ENCODE data around the gene STX8.

STX8 gene

GRCh38 chr17:9286434-9286833 is 289.2 kb downstream of the STX8 start:
- Histone ChIP-seq H3K36me3 (ENCODE audit: insufficient read depth, low read length) (no peaks in the 10 kb centered on the region), H3K9ac (ENCODE audit: low read depth, low read length) (no peak overlapping the region), H3K4me3 (ENCODE audit: low read length) (no peak overlapping the region), H3K4me1 (ENCODE audit: control insufficient read depth, insufficient read depth, low read length) (peaks cover 6% of the 10 kb centered on the region), H3K9me3 (replicated peaks; ENCODE audit: low read length) (no peaks in the 10 kb centered on the region), H3K4me2 (ENCODE audit: low read length) (peak overlapping the region; percentile 39), H3K27me3 (ENCODE audit: control insufficient read depth, insufficient read depth, low read length) (no peaks in the 10 kb centered on the region)

- peaks cover 6% of the 10 kb centered on the region for H3K4me1 ChIP-seq (ENCODE audit: control insufficient read depth, insufficient read depth, low read length)
- no peak overlapping the region for H3K4me3 ChIP-seq (ENCODE audit: low read length)
- no peaks in the 10 kb centered on the region for H3K27me3 ChIP-seq (ENCODE audit: control insufficient read depth, insufficient read depth, low read length)
- no peaks in the 10 kb centered on the region for H3K36me3 ChIP-seq (ENCODE audit: insufficient read depth, low read length)
- no peak overlapping the region for H3K9ac ChIP-seq (ENCODE audit: low read depth, low read length)
- no peaks in the 10 kb centered on the region for H3K9me3 ChIP-seq (replicated peaks; ENCODE audit: low read length)
- peak overlapping the region; percentile 39 for H3K4me2 ChIP-seq (ENCODE audit: low read length)
Measured at GRCh38 chr17:9285602-9286427, 289.8 kb downstream of the STX8 start.

- no peaks in the 10 kb centered on the region for H3K27me3 ChIP-seq (ENCODE audit: control insufficient read depth, insufficient read depth, low read length)
- H3K4me2 ChIP-seq (ENCODE audit: low read length): no peak overlapping the region
- no peaks in the 10 kb centered on the region for H3K36me3 ChIP-seq (ENCODE audit: insufficient read depth, low read length)
- H3K4me1 ChIP-seq (ENCODE audit: control insufficient read depth, insufficient read depth, low read length): peaks cover 3% of the 10 kb centered on the region
- H3K9me3 ChIP-seq (replicated peaks; ENCODE audit: low read length): no peaks in the 10 kb centered on the region
- no peak overlapping the region for H3K4me3 ChIP-seq (ENCODE audit: low read length)
- H3K9ac ChIP-seq (ENCODE audit: low read depth, low read length): no peak overlapping the region
Measured at GRCh38 chr17:9284884-9285283, 290.7 kb downstream of the STX8 start.

- H3K36me3 ChIP-seq (ENCODE audit: insufficient read depth, low read length): no peaks in the 10 kb centered on the region
- H3K9me3 ChIP-seq (replicated peaks; ENCODE audit: low read length): no peaks in the 10 kb centered on the region
- H3K4me2 ChIP-seq (ENCODE audit: low read length): no peak overlapping the region
- H3K4me1 ChIP-seq (ENCODE audit: control insufficient read depth, insufficient read depth, low read length): no peaks in the 10 kb centered on the region
- H3K9ac ChIP-seq (ENCODE audit: low read depth, low read length): no peak overlapping the region
- H3K4me3 ChIP-seq (ENCODE audit: low read length): no peak overlapping the region
- no peaks in the 10 kb centered on the region for H3K27me3 ChIP-seq (ENCODE audit: control insufficient read depth, insufficient read depth, low read length)
Measured at GRCh38 chr17:9283909-9284308, 291.7 kb downstream of the STX8 start.

GRCh38 chr17:9279893-9280292 is 295.7 kb downstream of the STX8 start:
- no peaks in the 10 kb centered on the region for H3K9me3 ChIP-seq (replicated peaks; ENCODE audit: low read length)

GRCh38 chr17:9274973-9275372 is 300.6 kb downstream of the STX8 start:
- no peak overlapping the region for H3K4me3 ChIP-seq (ENCODE audit: low read length)
- peaks cover 9% of the 10 kb centered on the region for H3K4me1 ChIP-seq (ENCODE audit: control insufficient read depth, insufficient read depth, low read length)
- H3K36me3 ChIP-seq (ENCODE audit: insufficient read depth, low read length): no peaks in the 10 kb centered on the region
- H3K4me2 ChIP-seq (ENCODE audit: low read length): no peak overlapping the region
- no peak overlapping the region for H3K9ac ChIP-seq (ENCODE audit: low read depth, low read length)
- no peaks in the 10 kb centered on the region for H3K9me3 ChIP-seq (replicated peaks; ENCODE audit: low read length)
- no peaks in the 10 kb centered on the region for H3K27me3 ChIP-seq (ENCODE audit: control insufficient read depth, insufficient read depth, low read length)

More at GRCh38 chr17:9279893-9280292, 295.7 kb downstream of the STX8 start:
- Histone ChIP-seq H3K27me3 (ENCODE audit: control insufficient read depth, insufficient read depth, low read length) (no peaks in the 10 kb centered on the region), H3K4me1 (ENCODE audit: control insufficient read depth, insufficient read depth, low read length) (no peaks in the 10 kb centered on the region), H3K4me3 (ENCODE audit: low read length) (no peak overlapping the region), H3K36me3 (ENCODE audit: insufficient read depth, low read length) (no peaks in the 10 kb centered on the region), H3K4me2 (ENCODE audit: low read length) (no peak overlapping the region), H3K9ac (ENCODE audit: low read depth, low read length) (no peak overlapping the region)

- H3K4me3 ChIP-seq (ENCODE audit: low read length): no peak overlapping the region
Measured at GRCh38 chr17:9273428-9274391, 301.9 kb downstream of the STX8 start.

GRCh38 chr17:9272501-9273200 is 303.0 kb downstream of the STX8 start:
- no peaks in the 10 kb centered on the region for H3K36me3 ChIP-seq (ENCODE audit: insufficient read depth, low read length)
- no peak overlapping the region for H3K4me2 ChIP-seq (ENCODE audit: low read length)
- no peak overlapping the region for H3K4me3 ChIP-seq (ENCODE audit: low read length)
- H3K27me3 ChIP-seq (ENCODE audit: control insufficient read depth, insufficient read depth, low read length): no peaks in the 10 kb centered on the region
- H3K9me3 ChIP-seq (replicated peaks; ENCODE audit: low read length): no peaks in the 10 kb centered on the region
- H3K9ac ChIP-seq (ENCODE audit: low read depth, low read length): no peak overlapping the region
- peaks cover 9% of the 10 kb centered on the region for H3K4me1 ChIP-seq (ENCODE audit: control insufficient read depth, insufficient read depth, low read length)

More at GRCh38 chr17:9273428-9274391, 301.9 kb downstream of the STX8 start:
- H3K9ac ChIP-seq (ENCODE audit: low read depth, low read length): no peak overlapping the region
- H3K4me2 ChIP-seq (ENCODE audit: low read length): no peak overlapping the region
- H3K36me3 ChIP-seq (ENCODE audit: insufficient read depth, low read length): no peaks in the 10 kb centered on the region
- no peaks in the 10 kb centered on the region for H3K27me3 ChIP-seq (ENCODE audit: control insufficient read depth, insufficient read depth, low read length)
- no peaks in the 10 kb centered on the region for H3K9me3 ChIP-seq (replicated peaks; ENCODE audit: low read length)
- peaks cover 9% of the 10 kb centered on the region for H3K4me1 ChIP-seq (ENCODE audit: control insufficient read depth, insufficient read depth, low read length)

GRCh38 chr17:9271989-9272388 is 303.6 kb downstream of the STX8 start:
- Histone ChIP-seq H3K27me3 (ENCODE audit: control insufficient read depth, insufficient read depth, low read length) (no peaks in the 10 kb centered on the region), H3K36me3 (ENCODE audit: insufficient read depth, low read length) (no peaks in the 10 kb centered on the region), H3K4me2 (ENCODE audit: low read length) (no peak overlapping the region), H3K4me3 (ENCODE audit: low read length) (no peak overlapping the region), H3K9me3 (replicated peaks; ENCODE audit: low read length) (no peaks in the 10 kb centered on the region), H3K9ac (ENCODE audit: low read depth, low read length) (no peak overlapping the region), H3K4me1 (ENCODE audit: control insufficient read depth, insufficient read depth, low read length) (peaks cover 9% of the 10 kb centered on the region)

GRCh38 chr17:9270921-9271320 is 304.7 kb downstream of the STX8 start:
- peaks cover 12% of the 10 kb centered on the region for H3K4me1 ChIP-seq (ENCODE audit: control insufficient read depth, insufficient read depth, low read length)
- H3K4me3 ChIP-seq (ENCODE audit: low read length): no peak overlapping the region
- no peaks in the 10 kb centered on the region for H3K9me3 ChIP-seq (replicated peaks; ENCODE audit: low read length)
- H3K36me3 ChIP-seq (ENCODE audit: insufficient read depth, low read length): no peaks in the 10 kb centered on the region
- no peaks in the 10 kb centered on the region for H3K27me3 ChIP-seq (ENCODE audit: control insufficient read depth, insufficient read depth, low read length)
- no peak overlapping the region for H3K4me2 ChIP-seq (ENCODE audit: low read length)
- H3K9ac ChIP-seq (ENCODE audit: low read depth, low read length): no peak overlapping the region

Data from skeletal muscle satellite cell (primary cell).